WTC11 (cell line): Measurements from ENCODE around the gene ARHGAP22. TPM values are rescaled to one million over a fixed set of nuclear protein-coding genes. Genes with fewer than 3 reads are reported as not detected.

Experiments
- ATAC-seq: fragments of 200-7000 bp; cut with Tn5 transposase; 2 replicates; pipeline ENCODE4 v1.10.0; 2021; ENCODE audit warnings: mild to moderate bottlenecking, moderate library complexity
- CTCF ChIA-PET: fragments of 300-600 bp; sonication (Branson Sonifier 250); formaldehyde crosslinking; loops from one replicate; lab custom pipeline; 2021; ENCODE audit warnings: antibody characterized with exemption; lab: Charles Lee
- POLR2A ChIA-PET: fragments of 350-600 bp; sonication (Branson Sonifier 250); formaldehyde crosslinking; loops from one replicate; lab custom pipeline; 2021; ENCODE audit warnings: antibody characterized with exemption; lab: Charles Lee
- DNase-seq: peaks from one replicate; pipeline ENCODE4 v3.0.0; 2021; ENCODE audit warnings: low spot score
- H3K27ac Mint-ChIP-seq: 2 replicates; pipeline ENCODE4 v1.8.0; 2021; ENCODE audit warnings: mixed read lengths
- H3K27me3 Mint-ChIP-seq: 2 replicates; pipeline ENCODE4 v1.8.0; 2021; ENCODE audit warnings: low read depth, mild to moderate bottlenecking, moderate library complexity, mixed read lengths
- H3K36me3 Mint-ChIP-seq: 2 replicates; pipeline ENCODE4 v1.8.0; 2021; ENCODE audit warnings: mixed read lengths
- H3K4me1 Mint-ChIP-seq: 2 replicates; pipeline ENCODE4 v1.8.0; 2022; ENCODE audit warnings: mixed read lengths
- H3K4me3 Mint-ChIP-seq: 2 replicates; pipeline ENCODE4 v1.8.0; 2021; ENCODE audit warnings: mild to moderate bottlenecking, moderate library complexity, mixed read lengths
- H3K9me3 Mint-ChIP-seq: 2 replicates; pipeline ENCODE4 v1.8.0; 2021; ENCODE audit warnings: mixed read lengths
- EMX1 ChIP-seq: fragments of 250-450 bp; sonication (Bioruptor Pico); IDR thresholded peaks from 2 replicates; pipeline ENCODE4 v1.8.0; 2021; ENCODE audit warnings: mild to moderate bottlenecking
- ESRRA ChIP-seq: sonication (generic); formaldehyde crosslinking; IDR thresholded peaks from 2 replicates; pipeline ENCODE4 v1.8.1; 2022; ENCODE audit warnings: mild to moderate bottlenecking, missing genetic modification reagents, borderline replicate concordance
- FOXP1 ChIP-seq: sonication (generic); formaldehyde crosslinking; IDR thresholded peaks from 2 replicates; pipeline ENCODE4 v1.8.0; 2022; ENCODE audit warnings: missing genetic modification reagents, mild to moderate bottlenecking, moderate library complexity, borderline replicate concordance
- MYBL2 ChIP-seq: sonication (generic); formaldehyde crosslinking; IDR thresholded peaks from 2 replicates; pipeline ENCODE4 v1.8.1; 2023; ENCODE audit warnings: mild to moderate bottlenecking, moderate library complexity, missing genetic modification reagents
- NFYB ChIP-seq: sonication (generic); formaldehyde crosslinking; conservative IDR thresholded peaks from 2 replicates; pipeline ENCODE4 v1.8.0; 2022; ENCODE audit warnings: low read depth, missing genetic modification reagents
- SMAD4 ChIP-seq: sonication (generic); formaldehyde crosslinking; IDR thresholded peaks from 2 replicates; pipeline ENCODE4 v1.8.0; 2022; ENCODE audit warnings: mild to moderate bottlenecking, missing genetic modification reagents
- TP53 ChIP-seq: sonication (generic); formaldehyde crosslinking; IDR thresholded peaks from 2 replicates; pipeline ENCODE4 v1.8.1; 2023; ENCODE audit warnings: mild to moderate bottlenecking, missing genetic modification reagents
- ZNF121 ChIP-seq: sonication (generic); formaldehyde crosslinking; IDR thresholded peaks from 2 replicates; pipeline ENCODE4 v1.8.0; 2023; ENCODE audit warnings: missing genetic modification reagents
- ZNF263 ChIP-seq: sonication (generic); formaldehyde crosslinking; IDR thresholded peaks from 2 replicates; pipeline ENCODE4 v1.8.1; 2022; ENCODE audit warnings: low read depth, mild to moderate bottlenecking, moderate library complexity, missing genetic modification reagents
- ZNF423 ChIP-seq: fragments of 250-450 bp; sonication (Bioruptor Pico); IDR thresholded peaks from 2 replicates; pipeline ENCODE4 v2.1.2; 2022; ENCODE audit warnings: mild to moderate bottlenecking, moderate library complexity
- total RNA-seq: library from RNA; stranded (reverse); gene quantifications from 3 replicates; pipeline ENCODE4 v1.2.3, GENCODE V29; 2021
- TF ChIP-seq, protein P1 (sequence below): sonication (generic); formaldehyde crosslinking; IDR thresholded peaks from 2 replicates; pipeline ENCODE4 v1.8.1; 2023; ENCODE audit warnings: mild to moderate bottlenecking, missing genetic modification reagents, borderline replicate concordance
- TF ChIP-seq, protein P2 (sequence below): fragments of 200-600 bp; IDR thresholded peaks from 2 replicates; pipeline ENCODE4 v1.8.0; 2022; ENCODE audit warnings: antibody characterized with exemption
- TF ChIP-seq, protein P3 (sequence below): fragments of 250-450 bp; sonication (Bioruptor Pico); IDR thresholded peaks from 2 replicates; pipeline ENCODE4 v1.9.0; 2021; ENCODE audit warnings: moderate library complexity, mild to moderate bottlenecking, inconsistent platforms, borderline replicate concordance
- TF ChIP-seq, protein P4 (sequence below): sonication (generic); formaldehyde crosslinking; IDR thresholded peaks from 2 replicates; pipeline ENCODE4 v1.8.1; 2023; ENCODE audit warnings: mild to moderate bottlenecking, moderate library complexity, missing genetic modification reagents
- TF ChIP-seq, protein P5 (sequence below): fragments of 250-450 bp; sonication (Bioruptor Pico); conservative IDR thresholded peaks from 2 replicates; pipeline ENCODE4 v1.9.0; 2021; ENCODE audit warnings: mild to moderate bottlenecking
- TF ChIP-seq, protein P6 (sequence below): fragments of 250-450 bp; sonication (Bioruptor Pico); IDR thresholded peaks from 2 replicates; pipeline ENCODE4 v1.9.0; 2021; ENCODE audit warnings: mild to moderate bottlenecking
- TF ChIP-seq, protein P7 (sequence below): fragments of 250-450 bp; sonication (Bioruptor Pico); IDR thresholded peaks from 2 replicates; pipeline ENCODE4 v2.1.2; 2022; ENCODE audit warnings: mild to moderate bottlenecking, moderate library complexity
- TF ChIP-seq, protein P8 (sequence below): sonication (generic); formaldehyde crosslinking; IDR thresholded peaks from 2 replicates; pipeline ENCODE4 v1.8.0; 2022; ENCODE audit warnings: mild to moderate bottlenecking, missing genetic modification reagents
- TF ChIP-seq, protein P9 (sequence below): sonication (generic); formaldehyde crosslinking; IDR thresholded peaks from 2 replicates; pipeline ENCODE4 v1.8.1; 2023; ENCODE audit warnings: mild to moderate bottlenecking, missing genetic modification reagents, moderate library complexity

The ARHGAP22 gene
- total RNA-seq, 1 experiment from 2014 or later = 8.6 TPM

DNA sequence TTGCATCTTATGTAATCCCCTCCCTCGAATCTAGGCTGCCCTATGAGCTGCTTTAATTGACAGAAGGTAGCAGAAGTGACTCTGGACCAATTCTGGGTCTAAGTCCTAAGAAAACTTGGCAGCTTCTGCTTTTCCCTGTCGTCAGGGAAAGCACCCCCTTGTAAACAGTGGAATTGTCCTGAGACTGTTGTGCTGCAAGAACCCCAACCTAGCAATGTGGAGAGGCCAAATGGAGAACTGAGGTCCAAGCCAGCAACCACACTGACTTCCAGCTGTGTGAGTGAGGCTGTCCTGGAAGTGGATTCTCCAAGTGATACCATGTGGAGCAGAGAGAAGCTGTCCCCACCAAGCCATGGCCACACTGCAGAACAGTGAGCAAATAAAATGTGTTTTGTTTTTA, 75.5 kb downstream of the ARHGAP22 start (continued):
- TF ChIP-seq, protein P1, sequence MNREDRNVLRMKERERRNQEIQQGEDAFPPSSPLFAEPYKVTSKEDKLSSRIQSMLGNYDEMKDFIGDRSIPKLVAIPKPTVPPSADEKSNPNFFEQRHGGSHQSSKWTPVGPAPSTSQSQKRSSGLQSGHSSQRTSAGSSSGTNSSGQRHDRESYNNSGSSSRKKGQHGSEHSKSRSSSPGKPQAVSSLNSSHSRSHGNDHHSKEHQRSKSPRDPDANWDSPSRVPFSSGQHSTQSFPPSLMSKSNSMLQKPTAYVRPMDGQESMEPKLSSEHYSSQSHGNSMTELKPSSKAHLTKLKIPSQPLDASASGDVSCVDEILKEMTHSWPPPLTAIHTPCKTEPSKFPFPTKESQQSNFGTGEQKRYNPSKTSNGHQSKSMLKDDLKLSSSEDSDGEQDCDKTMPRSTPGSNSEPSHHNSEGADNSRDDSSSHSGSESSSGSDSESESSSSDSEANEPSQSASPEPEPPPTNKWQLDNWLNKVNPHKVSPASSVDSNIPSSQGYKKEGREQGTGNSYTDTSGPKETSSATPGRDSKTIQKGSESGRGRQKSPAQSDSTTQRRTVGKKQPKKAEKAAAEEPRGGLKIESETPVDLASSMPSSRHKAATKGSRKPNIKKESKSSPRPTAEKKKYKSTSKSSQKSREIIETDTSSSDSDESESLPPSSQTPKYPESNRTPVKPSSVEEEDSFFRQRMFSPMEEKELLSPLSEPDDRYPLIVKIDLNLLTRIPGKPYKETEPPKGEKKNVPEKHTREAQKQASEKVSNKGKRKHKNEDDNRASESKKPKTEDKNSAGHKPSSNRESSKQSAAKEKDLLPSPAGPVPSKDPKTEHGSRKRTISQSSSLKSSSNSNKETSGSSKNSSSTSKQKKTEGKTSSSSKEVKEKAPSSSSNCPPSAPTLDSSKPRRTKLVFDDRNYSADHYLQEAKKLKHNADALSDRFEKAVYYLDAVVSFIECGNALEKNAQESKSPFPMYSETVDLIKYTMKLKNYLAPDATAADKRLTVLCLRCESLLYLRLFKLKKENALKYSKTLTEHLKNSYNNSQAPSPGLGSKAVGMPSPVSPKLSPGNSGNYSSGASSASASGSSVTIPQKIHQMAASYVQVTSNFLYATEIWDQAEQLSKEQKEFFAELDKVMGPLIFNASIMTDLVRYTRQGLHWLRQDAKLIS (CRISPR knock-in tag) = no peak
- TF ChIP-seq, protein P2, sequence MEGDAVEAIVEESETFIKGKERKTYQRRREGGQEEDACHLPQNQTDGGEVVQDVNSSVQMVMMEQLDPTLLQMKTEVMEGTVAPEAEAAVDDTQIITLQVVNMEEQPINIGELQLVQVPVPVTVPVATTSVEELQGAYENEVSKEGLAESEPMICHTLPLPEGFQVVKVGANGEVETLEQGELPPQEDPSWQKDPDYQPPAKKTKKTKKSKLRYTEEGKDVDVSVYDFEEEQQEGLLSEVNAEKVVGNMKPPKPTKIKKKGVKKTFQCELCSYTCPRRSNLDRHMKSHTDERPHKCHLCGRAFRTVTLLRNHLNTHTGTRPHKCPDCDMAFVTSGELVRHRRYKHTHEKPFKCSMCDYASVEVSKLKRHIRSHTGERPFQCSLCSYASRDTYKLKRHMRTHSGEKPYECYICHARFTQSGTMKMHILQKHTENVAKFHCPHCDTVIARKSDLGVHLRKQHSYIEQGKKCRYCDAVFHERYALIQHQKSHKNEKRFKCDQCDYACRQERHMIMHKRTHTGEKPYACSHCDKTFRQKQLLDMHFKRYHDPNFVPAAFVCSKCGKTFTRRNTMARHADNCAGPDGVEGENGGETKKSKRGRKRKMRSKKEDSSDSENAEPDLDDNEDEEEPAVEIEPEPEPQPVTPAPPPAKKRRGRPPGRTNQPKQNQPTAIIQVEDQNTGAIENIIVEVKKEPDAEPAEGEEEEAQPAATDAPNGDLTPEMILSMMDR = no peak
- TF ChIP-seq, protein P3, sequence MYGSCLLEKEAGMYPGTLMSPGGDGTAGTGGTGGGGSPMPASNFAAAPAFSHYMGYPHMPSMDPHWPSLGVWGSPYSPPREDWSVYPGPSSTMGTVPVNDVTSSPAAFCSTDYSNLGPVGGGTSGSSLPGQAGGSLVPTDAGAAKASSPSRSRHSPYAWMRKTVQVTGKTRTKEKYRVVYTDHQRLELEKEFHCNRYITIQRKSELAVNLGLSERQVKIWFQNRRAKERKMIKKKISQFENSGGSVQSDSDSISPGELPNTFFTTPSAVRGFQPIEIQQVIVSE (CRISPR knock-in tag) = no peak
- no peak for TF ChIP-seq SMAD4 (CRISPR knock-in tag)
- TF ChIP-seq, protein P4, sequence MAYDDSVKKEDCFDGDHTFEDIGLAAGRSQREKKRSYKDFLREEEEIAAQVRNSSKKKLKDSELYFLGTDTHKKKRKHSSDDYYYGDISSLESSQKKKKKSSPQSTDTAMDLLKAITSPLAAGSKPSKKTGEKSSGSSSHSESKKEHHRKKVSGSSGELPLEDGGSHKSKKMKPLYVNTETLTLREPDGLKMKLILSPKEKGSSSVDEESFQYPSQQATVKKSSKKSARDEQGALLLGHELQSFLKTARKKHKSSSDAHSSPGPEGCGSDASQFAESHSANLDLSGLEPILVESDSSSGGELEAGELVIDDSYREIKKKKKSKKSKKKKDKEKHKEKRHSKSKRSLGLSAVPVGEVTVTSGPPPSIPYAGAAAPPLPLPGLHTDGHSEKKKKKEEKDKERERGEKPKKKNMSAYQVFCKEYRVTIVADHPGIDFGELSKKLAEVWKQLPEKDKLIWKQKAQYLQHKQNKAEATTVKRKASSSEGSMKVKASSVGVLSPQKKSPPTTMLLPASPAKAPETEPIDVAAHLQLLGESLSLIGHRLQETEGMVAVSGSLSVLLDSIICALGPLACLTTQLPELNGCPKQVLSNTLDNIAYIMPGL (CRISPR knock-in tag) = no peak
- TF ChIP-seq, protein P5, sequence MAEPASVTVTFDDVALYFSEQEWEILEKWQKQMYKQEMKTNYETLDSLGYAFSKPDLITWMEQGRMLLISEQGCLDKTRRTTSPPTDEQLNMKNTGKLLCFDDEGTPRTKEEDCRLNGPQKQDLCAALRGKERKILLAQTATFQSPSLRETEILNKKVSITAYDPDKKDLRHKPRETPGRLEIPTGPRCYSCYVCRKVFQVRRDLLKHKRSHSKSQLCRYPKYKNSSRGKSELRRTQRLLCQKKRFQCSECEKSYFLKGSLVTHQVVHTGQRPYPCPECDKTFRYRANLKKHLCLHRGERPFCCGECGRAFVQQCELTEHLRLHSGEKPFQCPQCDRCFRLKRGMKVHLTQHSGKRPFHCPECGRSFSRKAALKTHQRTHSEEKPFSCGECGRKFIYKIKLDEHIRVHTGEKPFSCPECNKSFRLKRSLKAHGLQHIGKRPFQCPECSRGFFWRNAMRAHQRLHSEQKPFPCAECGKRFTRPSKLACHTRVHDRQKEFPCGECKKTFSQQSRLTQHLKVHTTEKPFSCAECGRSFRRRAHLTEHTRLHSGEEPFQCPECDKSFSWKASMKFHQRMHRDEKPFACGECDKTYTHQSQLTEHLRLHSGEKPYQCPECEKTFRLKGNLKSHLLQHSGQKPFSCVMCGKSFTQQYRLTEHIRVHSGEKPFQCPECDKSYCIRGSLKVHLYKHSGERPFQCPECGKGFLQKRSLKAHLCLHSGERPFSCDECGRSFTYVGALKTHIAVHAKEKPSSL (CRISPR knock-in tag) = no peak
- no peak for TF ChIP-seq ZNF263 (CRISPR knock-in tag)
- no peak for TF ChIP-seq EMX1 (CRISPR knock-in tag)
- TF ChIP-seq MYBL2 (CRISPR knock-in tag) = no peak

DNA sequence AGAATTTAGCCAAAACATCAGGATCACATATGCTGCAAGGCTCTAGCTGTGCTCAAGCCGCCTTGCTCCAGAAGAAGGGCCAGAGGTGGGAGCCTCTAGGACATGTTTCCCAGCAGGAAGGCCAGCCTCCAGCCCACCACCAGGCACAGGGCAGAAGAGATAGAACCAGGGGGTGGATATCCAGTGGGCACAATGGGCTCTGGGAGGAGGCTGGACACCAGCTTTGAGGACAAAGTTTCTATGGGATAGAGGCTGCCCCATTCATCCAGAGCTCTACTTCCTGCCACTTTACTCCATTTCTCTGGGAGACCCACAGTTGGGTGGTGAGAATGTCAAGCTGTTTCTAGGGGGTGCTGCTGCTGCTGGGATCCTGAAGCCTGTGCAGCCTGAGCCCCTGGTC, 77.1 kb downstream of the ARHGAP22 start:
- DNase-seq = no peak
- peaks cover 16% of the 10 kb centered on the region for H3K9me3 Mint-ChIP-seq
- TF ChIP-seq ZNF423 (CRISPR knock-in tag) (no peak), TP53 (no peak), ESRRA (CRISPR knock-in tag) (no peak), NFYB (CRISPR knock-in tag) (no peak), ZNF121 (CRISPR knock-in tag) (no peak), FOXP1 (no peak), ZNF263 (CRISPR knock-in tag) (no peak)
- TF ChIP-seq, protein P6, sequence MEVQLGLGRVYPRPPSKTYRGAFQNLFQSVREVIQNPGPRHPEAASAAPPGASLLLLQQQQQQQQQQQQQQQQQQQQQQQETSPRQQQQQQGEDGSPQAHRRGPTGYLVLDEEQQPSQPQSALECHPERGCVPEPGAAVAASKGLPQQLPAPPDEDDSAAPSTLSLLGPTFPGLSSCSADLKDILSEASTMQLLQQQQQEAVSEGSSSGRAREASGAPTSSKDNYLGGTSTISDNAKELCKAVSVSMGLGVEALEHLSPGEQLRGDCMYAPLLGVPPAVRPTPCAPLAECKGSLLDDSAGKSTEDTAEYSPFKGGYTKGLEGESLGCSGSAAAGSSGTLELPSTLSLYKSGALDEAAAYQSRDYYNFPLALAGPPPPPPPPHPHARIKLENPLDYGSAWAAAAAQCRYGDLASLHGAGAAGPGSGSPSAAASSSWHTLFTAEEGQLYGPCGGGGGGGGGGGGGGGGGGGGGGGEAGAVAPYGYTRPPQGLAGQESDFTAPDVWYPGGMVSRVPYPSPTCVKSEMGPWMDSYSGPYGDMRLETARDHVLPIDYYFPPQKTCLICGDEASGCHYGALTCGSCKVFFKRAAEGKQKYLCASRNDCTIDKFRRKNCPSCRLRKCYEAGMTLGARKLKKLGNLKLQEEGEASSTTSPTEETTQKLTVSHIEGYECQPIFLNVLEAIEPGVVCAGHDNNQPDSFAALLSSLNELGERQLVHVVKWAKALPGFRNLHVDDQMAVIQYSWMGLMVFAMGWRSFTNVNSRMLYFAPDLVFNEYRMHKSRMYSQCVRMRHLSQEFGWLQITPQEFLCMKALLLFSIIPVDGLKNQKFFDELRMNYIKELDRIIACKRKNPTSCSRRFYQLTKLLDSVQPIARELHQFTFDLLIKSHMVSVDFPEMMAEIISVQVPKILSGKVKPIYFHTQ (CRISPR knock-in tag) = no peak
- TF ChIP-seq, protein P7, sequence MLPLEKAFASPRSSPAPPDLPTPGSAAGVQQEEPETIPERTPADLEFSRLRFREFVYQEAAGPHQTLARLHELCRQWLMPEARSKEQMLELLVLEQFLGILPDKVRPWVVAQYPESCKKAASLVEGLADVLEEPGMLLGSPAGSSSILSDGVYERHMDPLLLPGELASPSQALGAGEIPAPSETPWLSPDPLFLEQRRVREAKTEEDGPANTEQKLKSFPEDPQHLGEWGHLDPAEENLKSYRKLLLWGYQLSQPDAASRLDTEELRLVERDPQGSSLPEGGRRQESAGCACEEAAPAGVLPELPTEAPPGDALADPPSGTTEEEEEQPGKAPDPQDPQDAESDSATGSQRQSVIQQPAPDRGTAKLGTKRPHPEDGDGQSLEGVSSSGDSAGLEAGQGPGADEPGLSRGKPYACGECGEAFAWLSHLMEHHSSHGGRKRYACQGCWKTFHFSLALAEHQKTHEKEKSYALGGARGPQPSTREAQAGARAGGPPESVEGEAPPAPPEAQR = no peak
- TF ChIP-seq, protein P8, sequence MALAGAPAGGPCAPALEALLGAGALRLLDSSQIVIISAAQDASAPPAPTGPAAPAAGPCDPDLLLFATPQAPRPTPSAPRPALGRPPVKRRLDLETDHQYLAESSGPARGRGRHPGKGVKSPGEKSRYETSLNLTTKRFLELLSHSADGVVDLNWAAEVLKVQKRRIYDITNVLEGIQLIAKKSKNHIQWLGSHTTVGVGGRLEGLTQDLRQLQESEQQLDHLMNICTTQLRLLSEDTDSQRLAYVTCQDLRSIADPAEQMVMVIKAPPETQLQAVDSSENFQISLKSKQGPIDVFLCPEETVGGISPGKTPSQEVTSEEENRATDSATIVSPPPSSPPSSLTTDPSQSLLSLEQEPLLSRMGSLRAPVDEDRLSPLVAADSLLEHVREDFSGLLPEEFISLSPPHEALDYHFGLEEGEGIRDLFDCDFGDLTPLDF (CRISPR knock-in tag) = no peak
- TF ChIP-seq, protein P9, sequence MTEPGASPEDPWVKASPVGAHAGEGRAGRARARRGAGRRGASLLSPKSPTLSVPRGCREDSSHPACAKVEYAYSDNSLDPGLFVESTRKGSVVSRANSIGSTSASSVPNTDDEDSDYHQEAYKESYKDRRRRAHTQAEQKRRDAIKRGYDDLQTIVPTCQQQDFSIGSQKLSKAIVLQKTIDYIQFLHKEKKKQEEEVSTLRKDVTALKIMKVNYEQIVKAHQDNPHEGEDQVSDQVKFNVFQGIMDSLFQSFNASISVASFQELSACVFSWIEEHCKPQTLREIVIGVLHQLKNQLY = no peak

More for the DNA sequence above, 77.1 kb downstream of the ARHGAP22 start:
- Mint-ChIP-seq H3K4me3 (no peak overlapping the region), H3K27ac (no peak overlapping the region), H3K27me3 (peaks cover 11% of the 10 kb centered on the region), H3K36me3 (no peaks in the 10 kb centered on the region), H3K4me1 (peaks cover 13% of the 10 kb centered on the region)
- no peak for ATAC-seq
- ChIA-PET POLR2A (no interaction called here), CTCF (interaction anchor here (0.6 to 0.7 kb wide), 2 partner anchors 20 to 129 kb away, joined by 3 read pairs; no protein-coding TSS in a partner anchor)
